WTC11 (cell line): Measurements from ENCODE around the gene OR10A6. TPM values are rescaled to one million over a fixed set of nuclear protein-coding genes. Genes with fewer than 3 reads are reported as not detected.

Experiments
- ATAC-seq: fragments of 200-7000 bp; cut with Tn5 transposase; 2 replicates; pipeline ENCODE4 v1.10.0; 2021; ENCODE audit warnings: mild to moderate bottlenecking, moderate library complexity
- CTCF ChIA-PET: fragments of 300-600 bp; sonication (Branson Sonifier 250); formaldehyde crosslinking; loops from one replicate; lab custom pipeline; 2021; ENCODE audit warnings: antibody characterized with exemption; lab: Charles Lee
- POLR2A ChIA-PET: fragments of 350-600 bp; sonication (Branson Sonifier 250); formaldehyde crosslinking; loops from one replicate; lab custom pipeline; 2021; ENCODE audit warnings: antibody characterized with exemption; lab: Charles Lee
- DNase-seq: peaks from one replicate; pipeline ENCODE4 v3.0.0; 2021; ENCODE audit warnings: low spot score
- H3K27ac Mint-ChIP-seq: 2 replicates; pipeline ENCODE4 v1.8.0; 2021; ENCODE audit warnings: mixed read lengths
- H3K27me3 Mint-ChIP-seq: 2 replicates; pipeline ENCODE4 v1.8.0; 2021; ENCODE audit warnings: low read depth, mild to moderate bottlenecking, moderate library complexity, mixed read lengths
- H3K36me3 Mint-ChIP-seq: 2 replicates; pipeline ENCODE4 v1.8.0; 2021; ENCODE audit warnings: mixed read lengths
- H3K4me1 Mint-ChIP-seq: 2 replicates; pipeline ENCODE4 v1.8.0; 2022; ENCODE audit warnings: mixed read lengths
- H3K4me3 Mint-ChIP-seq: 2 replicates; pipeline ENCODE4 v1.8.0; 2021; ENCODE audit warnings: mild to moderate bottlenecking, moderate library complexity, mixed read lengths
- H3K9me3 Mint-ChIP-seq: 2 replicates; pipeline ENCODE4 v1.8.0; 2021; ENCODE audit warnings: mixed read lengths
- CBFB ChIP-seq: sonication (generic); formaldehyde crosslinking; IDR thresholded peaks from 2 replicates; pipeline ENCODE4 v1.8.1; 2022; ENCODE audit warnings: mild to moderate bottlenecking, low read depth, missing genetic modification reagents
- EMX1 ChIP-seq: fragments of 250-450 bp; sonication (Bioruptor Pico); IDR thresholded peaks from 2 replicates; pipeline ENCODE4 v1.8.0; 2021; ENCODE audit warnings: mild to moderate bottlenecking
- ETV6 ChIP-seq: sonication (generic); formaldehyde crosslinking; IDR thresholded peaks from 2 replicates; pipeline ENCODE4 v1.8.1; 2022; ENCODE audit warnings: mild to moderate bottlenecking, missing genetic modification reagents
- GABPB1 ChIP-seq: sonication (generic); formaldehyde crosslinking; IDR thresholded peaks from 2 replicates; pipeline ENCODE4 v1.8.1; 2023; ENCODE audit warnings: mild to moderate bottlenecking, missing genetic modification reagents
- GRHL2 ChIP-seq: fragments of 250-450 bp; sonication (Bioruptor Pico); IDR thresholded peaks from 2 replicates; pipeline ENCODE4 v1.8.0; 2022; ENCODE audit warnings: mild to moderate bottlenecking, moderate library complexity; ENCODE audit not compliant: insufficient replicate concordance, severe bottlenecking
- JAZF1 ChIP-seq: fragments of 250-450 bp; sonication (Bioruptor Pico); IDR thresholded peaks from 2 replicates; pipeline ENCODE4 v1.9.0; 2021; ENCODE audit warnings: moderate library complexity, mild to moderate bottlenecking, inconsistent platforms
- NFYB ChIP-seq: sonication (generic); formaldehyde crosslinking; conservative IDR thresholded peaks from 2 replicates; pipeline ENCODE4 v1.8.0; 2022; ENCODE audit warnings: low read depth, missing genetic modification reagents
- SP1 ChIP-seq: sonication (generic); formaldehyde crosslinking; conservative IDR thresholded peaks from 2 replicates; pipeline ENCODE4 v1.8.1; 2022; ENCODE audit warnings: missing genetic modification reagents
- TCF7 ChIP-seq: sonication (generic); formaldehyde crosslinking; IDR thresholded peaks from 2 replicates; pipeline ENCODE4 v1.8.0; 2022; ENCODE audit warnings: mild to moderate bottlenecking, low read depth, missing genetic modification reagents, moderate library complexity
- TEAD4 ChIP-seq: sonication (generic); formaldehyde crosslinking; IDR thresholded peaks from 2 replicates; pipeline ENCODE4 v1.8.0; 2022; ENCODE audit warnings: mild to moderate bottlenecking, missing genetic modification reagents
- TP53 ChIP-seq: sonication (generic); formaldehyde crosslinking; IDR thresholded peaks from 2 replicates; pipeline ENCODE4 v1.8.1; 2023; ENCODE audit warnings: mild to moderate bottlenecking, missing genetic modification reagents
- ZBTB21 ChIP-seq: sonication (generic); formaldehyde crosslinking; IDR thresholded peaks from 2 replicates; pipeline ENCODE4 v1.8.1; 2023; ENCODE audit warnings: mild to moderate bottlenecking, missing genetic modification reagents, borderline replicate concordance
- ZNF121 ChIP-seq: sonication (generic); formaldehyde crosslinking; IDR thresholded peaks from 2 replicates; pipeline ENCODE4 v1.8.0; 2023; ENCODE audit warnings: missing genetic modification reagents
- ZNF219 ChIP-seq: sonication (generic); formaldehyde crosslinking; IDR thresholded peaks from 2 replicates; pipeline ENCODE4 v1.8.0; 2023; ENCODE audit warnings: missing genetic modification reagents, mild to moderate bottlenecking, borderline replicate concordance
- ZNF232 ChIP-seq: sonication (generic); formaldehyde crosslinking; IDR thresholded peaks from 2 replicates; pipeline ENCODE4 v1.8.0; 2022; ENCODE audit warnings: mild to moderate bottlenecking, missing genetic modification reagents
- ZNF263 ChIP-seq: sonication (generic); formaldehyde crosslinking; IDR thresholded peaks from 2 replicates; pipeline ENCODE4 v1.8.1; 2022; ENCODE audit warnings: low read depth, mild to moderate bottlenecking, moderate library complexity, missing genetic modification reagents
- ZNF317 ChIP-seq: sonication (generic); formaldehyde crosslinking; IDR thresholded peaks from 2 replicates; pipeline ENCODE4 v1.8.1; 2023; ENCODE audit warnings: low read depth, mild to moderate bottlenecking, moderate library complexity, missing genetic modification reagents, borderline replicate concordance
- total RNA-seq: library from RNA; stranded (reverse); gene quantifications from 3 replicates; pipeline ENCODE4 v1.2.3, GENCODE V29; 2021
- TF ChIP-seq, protein P1 (sequence below): sonication (generic); formaldehyde crosslinking; IDR thresholded peaks from 2 replicates; pipeline ENCODE4 v1.8.0; 2022; ENCODE audit warnings: mild to moderate bottlenecking, missing genetic modification reagents
- TF ChIP-seq, protein P2 (sequence below): sonication (generic); formaldehyde crosslinking; IDR thresholded peaks from 2 replicates; pipeline ENCODE4 v1.8.1; 2023; ENCODE audit warnings: mild to moderate bottlenecking, missing genetic modification reagents, moderate library complexity
- TF ChIP-seq, protein P3 (sequence below): sonication (generic); formaldehyde crosslinking; IDR thresholded peaks from 2 replicates; pipeline ENCODE4 v1.8.0; 2022; ENCODE audit warnings: mild to moderate bottlenecking, missing genetic modification reagents
- TF ChIP-seq, protein P4 (sequence below): sonication (generic); formaldehyde crosslinking; IDR thresholded peaks from 2 replicates; pipeline ENCODE4 v1.8.1; 2022; ENCODE audit warnings: mild to moderate bottlenecking, moderate library complexity, missing genetic modification reagents
- TF ChIP-seq, protein P5 (sequence below): sonication (generic); formaldehyde crosslinking; IDR thresholded peaks from 2 replicates; pipeline ENCODE4 v1.8.0; 2022; ENCODE audit warnings: missing genetic modification reagents
- TF ChIP-seq, protein P6 (sequence below): sonication (generic); formaldehyde crosslinking; IDR thresholded peaks from 2 replicates; pipeline ENCODE4 v1.8.1; 2022; ENCODE audit warnings: low read depth, mild to moderate bottlenecking, moderate library complexity, missing genetic modification reagents, borderline replicate concordance
- TF ChIP-seq, protein P7 (sequence below): sonication (generic); formaldehyde crosslinking; conservative IDR thresholded peaks from 2 replicates; pipeline ENCODE4 v1.8.1; 2022; ENCODE audit warnings: mild to moderate bottlenecking, missing genetic modification reagents

Gene OR10A6
- total RNA-seq, 1 experiment from 2014 or later, result not detected

DNA sequence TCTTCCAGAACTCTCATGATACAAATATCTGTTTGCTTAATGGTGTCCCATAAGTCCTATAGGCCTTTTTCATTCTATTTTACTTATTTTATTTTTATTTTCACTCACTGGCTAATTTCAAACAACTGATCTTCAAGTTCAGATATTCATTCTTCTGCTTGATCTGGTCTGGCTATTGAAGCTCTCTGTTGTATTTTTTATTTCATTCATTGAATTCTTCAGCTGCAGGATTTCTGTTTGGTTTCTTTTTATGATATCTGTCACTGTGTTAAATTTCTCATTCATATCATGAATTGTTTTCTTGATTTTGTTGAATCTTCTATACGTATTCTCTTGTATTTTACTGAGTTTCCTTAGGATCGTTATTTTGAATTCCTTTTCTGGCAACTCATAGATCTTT lies 13.1 kb upstream of the OR10A6 start:
- Mint-ChIP-seq H3K27ac (no peak overlapping the region), H3K4me3 (no peak overlapping the region), H3K36me3 (peaks cover 12% of the 10 kb centered on the region), H3K4me1 (peaks cover 6% of the 10 kb centered on the region; the same call in 1 of the 2 replicates), H3K27me3 (peaks cover 16% of the 10 kb centered on the region), H3K9me3 (peaks cover 25% of the 10 kb centered on the region)
- CTCF ChIA-PET, result no interaction called here
- no peak for TF ChIP-seq JAZF1 (CRISPR knock-in tag)
- TF ChIP-seq, protein P1, sequence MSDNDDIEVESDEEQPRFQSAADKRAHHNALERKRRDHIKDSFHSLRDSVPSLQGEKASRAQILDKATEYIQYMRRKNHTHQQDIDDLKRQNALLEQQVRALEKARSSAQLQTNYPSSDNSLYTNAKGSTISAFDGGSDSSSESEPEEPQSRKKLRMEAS, result no peak
- no peak for TF ChIP-seq TCF7 (CRISPR knock-in tag)
- TF ChIP-seq, protein P2, sequence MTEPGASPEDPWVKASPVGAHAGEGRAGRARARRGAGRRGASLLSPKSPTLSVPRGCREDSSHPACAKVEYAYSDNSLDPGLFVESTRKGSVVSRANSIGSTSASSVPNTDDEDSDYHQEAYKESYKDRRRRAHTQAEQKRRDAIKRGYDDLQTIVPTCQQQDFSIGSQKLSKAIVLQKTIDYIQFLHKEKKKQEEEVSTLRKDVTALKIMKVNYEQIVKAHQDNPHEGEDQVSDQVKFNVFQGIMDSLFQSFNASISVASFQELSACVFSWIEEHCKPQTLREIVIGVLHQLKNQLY (CRISPR knock-in tag), result no peak
- TF ChIP-seq, protein P3, sequence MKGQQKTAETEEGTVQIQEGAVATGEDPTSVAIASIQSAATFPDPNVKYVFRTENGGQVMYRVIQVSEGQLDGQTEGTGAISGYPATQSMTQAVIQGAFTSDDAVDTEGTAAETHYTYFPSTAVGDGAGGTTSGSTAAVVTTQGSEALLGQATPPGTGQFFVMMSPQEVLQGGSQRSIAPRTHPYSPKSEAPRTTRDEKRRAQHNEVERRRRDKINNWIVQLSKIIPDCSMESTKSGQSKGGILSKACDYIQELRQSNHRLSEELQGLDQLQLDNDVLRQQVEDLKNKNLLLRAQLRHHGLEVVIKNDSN (CRISPR knock-in tag), result no peak
- TF ChIP-seq ZNF232 (CRISPR knock-in tag), result no peak
- TF ChIP-seq, protein P4, sequence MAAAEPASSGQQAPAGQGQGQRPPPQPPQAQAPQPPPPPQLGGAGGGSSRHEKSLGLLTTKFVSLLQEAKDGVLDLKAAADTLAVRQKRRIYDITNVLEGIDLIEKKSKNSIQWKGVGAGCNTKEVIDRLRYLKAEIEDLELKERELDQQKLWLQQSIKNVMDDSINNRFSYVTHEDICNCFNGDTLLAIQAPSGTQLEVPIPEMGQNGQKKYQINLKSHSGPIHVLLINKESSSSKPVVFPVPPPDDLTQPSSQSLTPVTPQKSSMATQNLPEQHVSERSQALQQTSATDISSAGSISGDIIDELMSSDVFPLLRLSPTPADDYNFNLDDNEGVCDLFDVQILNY (CRISPR knock-in tag), result no peak
- no peak for TF ChIP-seq ZNF121
- TF ChIP-seq ZNF219 (CRISPR knock-in tag), result no peak
- no peak for TF ChIP-seq GABPB1 (CRISPR knock-in tag)
- DNase-seq (no peak), ATAC-seq (no peak)
- POLR2A ChIA-PET, result no interaction called here

DNA sequence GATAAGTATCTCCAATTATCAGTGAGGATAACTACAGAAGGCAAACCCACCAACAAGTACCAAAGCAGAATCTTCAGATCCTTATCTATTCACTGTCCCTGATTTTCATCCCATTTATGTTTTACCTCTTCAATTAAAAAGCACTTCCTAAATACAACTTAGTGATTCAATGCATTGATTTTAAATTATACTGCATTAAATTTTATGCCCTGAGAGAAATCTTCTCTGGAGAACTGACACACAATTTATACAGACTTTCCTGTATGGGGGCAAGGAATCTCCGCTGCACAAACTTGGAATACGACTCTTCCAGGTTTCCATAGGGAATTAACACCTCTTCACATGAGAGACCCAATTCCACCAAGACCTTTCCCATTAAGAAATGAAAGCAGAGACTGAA lies 10.5 kb upstream of the OR10A6 start, which contains the start of gene OR10A3:
Gene OR10A3 (minus strand): TSS at position 101 of the 400 bp plus-strand sequence. CDS start 2,188 bp downstream, outside the sequence.
- Mint-ChIP-seq H3K4me1 (peaks cover 6% of the 10 kb centered on the region; the same call in 1 of the 2 replicates), H3K27ac (no peak within 1 kb of the TSS), H3K9me3 (peaks cover 25% of the 10 kb centered on the region), H3K27me3 (no peaks in the 10 kb centered on the region), H3K36me3 (peaks cover 12% of the 10 kb centered on the region), H3K4me3 (no peak within 1 kb of the TSS)
- TF ChIP-seq, protein P5, sequence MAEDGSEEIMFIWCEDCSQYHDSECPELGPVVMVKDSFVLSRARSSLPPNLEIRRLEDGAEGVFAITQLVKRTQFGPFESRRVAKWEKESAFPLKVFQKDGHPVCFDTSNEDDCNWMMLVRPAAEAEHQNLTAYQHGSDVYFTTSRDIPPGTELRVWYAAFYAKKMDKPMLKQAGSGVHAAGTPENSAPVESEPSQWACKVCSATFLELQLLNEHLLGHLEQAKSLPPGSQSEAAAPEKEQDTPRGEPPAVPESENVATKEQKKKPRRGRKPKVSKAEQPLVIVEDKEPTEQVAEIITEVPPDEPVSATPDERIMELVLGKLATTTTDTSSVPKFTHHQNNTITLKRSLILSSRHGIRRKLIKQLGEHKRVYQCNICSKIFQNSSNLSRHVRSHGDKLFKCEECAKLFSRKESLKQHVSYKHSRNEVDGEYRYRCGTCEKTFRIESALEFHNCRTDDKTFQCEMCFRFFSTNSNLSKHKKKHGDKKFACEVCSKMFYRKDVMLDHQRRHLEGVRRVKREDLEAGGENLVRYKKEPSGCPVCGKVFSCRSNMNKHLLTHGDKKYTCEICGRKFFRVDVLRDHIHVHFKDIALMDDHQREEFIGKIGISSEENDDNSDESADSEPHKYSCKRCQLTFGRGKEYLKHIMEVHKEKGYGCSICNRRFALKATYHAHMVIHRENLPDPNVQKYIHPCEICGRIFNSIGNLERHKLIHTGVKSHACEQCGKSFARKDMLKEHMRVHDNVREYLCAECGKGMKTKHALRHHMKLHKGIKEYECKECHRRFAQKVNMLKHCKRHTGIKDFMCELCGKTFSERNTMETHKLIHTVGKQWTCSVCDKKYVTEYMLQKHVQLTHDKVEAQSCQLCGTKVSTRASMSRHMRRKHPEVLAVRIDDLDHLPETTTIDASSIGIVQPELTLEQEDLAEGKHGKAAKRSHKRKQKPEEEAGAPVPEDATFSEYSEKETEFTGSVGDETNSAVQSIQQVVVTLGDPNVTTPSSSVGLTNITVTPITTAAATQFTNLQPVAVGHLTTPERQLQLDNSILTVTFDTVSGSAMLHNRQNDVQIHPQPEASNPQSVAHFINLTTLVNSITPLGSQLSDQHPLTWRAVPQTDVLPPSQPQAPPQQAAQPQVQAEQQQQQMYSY (CRISPR knock-in tag), result no peak
- TF ChIP-seq ZBTB21 (CRISPR knock-in tag), result no peak
- ChIA-PET POLR2A (no interaction called here), CTCF (no interaction called here)
- DNase-seq, result no peak
- no peak for ATAC-seq

DNA sequence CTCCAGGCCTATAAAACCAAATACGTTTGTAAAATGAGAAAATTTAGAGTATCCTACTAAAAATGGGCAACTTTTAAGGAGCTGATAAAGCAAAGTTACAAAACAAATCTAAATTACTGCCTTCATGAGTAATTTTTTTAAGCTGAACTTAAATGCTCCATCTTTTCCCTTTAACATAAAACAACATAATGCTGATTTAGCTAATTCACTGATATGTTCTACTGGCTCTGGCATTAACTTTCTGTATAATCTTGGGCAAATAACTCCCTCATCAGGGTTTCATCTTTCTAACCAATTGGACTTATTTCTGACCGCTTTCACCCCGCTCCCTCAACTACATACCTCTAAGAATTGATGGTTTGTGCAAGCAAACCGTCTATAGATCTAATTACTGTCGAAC lies 10.1 kb upstream of the OR10A6 start:
- peaks cover 12% of the 10 kb centered on the region for H3K36me3 Mint-ChIP-seq
- peaks cover 25% of the 10 kb centered on the region for H3K9me3 Mint-ChIP-seq
- H3K27ac Mint-ChIP-seq, result no peak overlapping the region
- H3K27me3 Mint-ChIP-seq, result no peaks in the 10 kb centered on the region
- ATAC-seq (no peak), DNase-seq (no peak)
- no peak overlapping the region for H3K4me3 Mint-ChIP-seq
- TF ChIP-seq ZNF232 (CRISPR knock-in tag) (no peak), NFYB (no peak), ETV6 (CRISPR knock-in tag) (no peak), TEAD4 (CRISPR knock-in tag) (no peak), TP53 (CRISPR knock-in tag) (no peak), CBFB (CRISPR knock-in tag) (no peak), ZNF317 (no peak), SP1 (CRISPR knock-in tag) (no peak), GRHL2 (no peak), GABPB1 (CRISPR knock-in tag) (no peak), ZNF263 (CRISPR knock-in tag) (no peak), EMX1 (CRISPR knock-in tag) (no peak)
- TF ChIP-seq, protein P6, sequence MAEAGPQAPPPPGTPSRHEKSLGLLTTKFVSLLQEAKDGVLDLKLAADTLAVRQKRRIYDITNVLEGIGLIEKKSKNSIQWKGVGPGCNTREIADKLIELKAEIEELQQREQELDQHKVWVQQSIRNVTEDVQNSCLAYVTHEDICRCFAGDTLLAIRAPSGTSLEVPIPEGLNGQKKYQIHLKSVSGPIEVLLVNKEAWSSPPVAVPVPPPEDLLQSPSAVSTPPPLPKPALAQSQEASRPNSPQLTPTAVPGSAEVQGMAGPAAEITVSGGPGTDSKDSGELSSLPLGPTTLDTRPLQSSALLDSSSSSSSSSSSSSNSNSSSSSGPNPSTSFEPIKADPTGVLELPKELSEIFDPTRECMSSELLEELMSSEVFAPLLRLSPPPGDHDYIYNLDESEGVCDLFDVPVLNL (CRISPR knock-in tag), result no peak
- TF ChIP-seq, protein P7, sequence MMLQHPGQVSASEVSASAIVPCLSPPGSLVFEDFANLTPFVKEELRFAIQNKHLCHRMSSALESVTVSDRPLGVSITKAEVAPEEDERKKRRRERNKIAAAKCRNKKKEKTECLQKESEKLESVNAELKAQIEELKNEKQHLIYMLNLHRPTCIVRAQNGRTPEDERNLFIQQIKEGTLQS (CRISPR knock-in tag), result no peak
- TF ChIP-seq, protein P1, result no peak
- CTCF ChIA-PET, result no interaction called here
- peaks cover 6% of the 10 kb centered on the region; the same call in 1 of the 2 replicates for H3K4me1 Mint-ChIP-seq
- POLR2A ChIA-PET, result interaction anchor here (0.6 kb wide), 1 partner anchor 17 kb away, joined by 3 read pairs; no protein-coding TSS in a partner anchor
